Measurements from ENCODE around the gene DUSP1. TPM values are rescaled to one million over a fixed set of nuclear protein-coding genes. Genes with fewer than 3 reads are reported as not detected.

The DUSP1 gene
- total RNA-seq, 1 experiment from 2014 or later = 10.3 TPM

DNA sequence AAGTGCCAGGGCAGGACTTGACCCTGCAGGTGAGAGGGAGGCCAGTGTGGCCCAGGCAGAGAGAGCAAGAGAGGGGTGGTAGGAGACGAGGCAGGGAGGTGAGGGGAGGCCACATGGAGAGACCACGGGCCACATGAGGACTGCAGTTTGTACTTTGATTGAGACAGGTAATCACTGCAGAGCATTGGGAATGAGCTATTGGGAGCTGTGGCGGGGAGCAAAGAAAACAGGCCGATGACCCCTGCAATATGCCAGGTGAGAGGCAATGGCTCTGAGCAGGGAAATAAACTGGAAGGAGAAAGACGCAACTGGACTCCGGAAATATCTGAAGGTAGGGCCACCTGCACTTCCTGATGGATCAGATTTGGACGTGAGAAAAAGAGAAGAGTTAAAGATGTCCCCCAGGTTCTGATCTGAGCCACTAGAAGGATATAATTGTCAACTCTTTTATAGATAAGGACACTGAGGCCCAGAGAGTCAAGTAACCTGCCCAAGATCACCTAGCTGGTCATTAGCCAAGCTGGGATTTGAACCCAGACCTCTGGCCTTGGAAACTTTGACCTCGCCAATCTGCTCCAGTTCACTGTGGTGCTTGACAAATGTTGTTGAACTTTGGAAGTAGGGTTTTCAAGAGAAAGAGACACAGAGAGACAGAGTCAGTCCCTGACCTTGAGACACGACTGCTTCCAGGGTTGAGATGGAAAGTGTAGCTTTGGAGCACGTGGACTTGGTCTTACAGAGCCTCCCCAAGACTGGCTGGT is 42.3 kb downstream of the DUSP1 start:
- ChIA-PET CTCF (no interaction called here), POLR2A (ENCODE audit: unreplicated experiment) (interaction anchor here (0.7 kb wide), 1 partner anchor 14 kb away, joined by 3 read pairs; no protein-coding TSS in a partner anchor)
- no peak overlapping the region for H3K4me2 ChIP-seq
- no peak for DNase-seq
- BruUV-seq (replicated peaks) = no TSS peak
- no peak for TF ChIP-seq EZH2 (IDR thresholded peaks at IDR 0.05; ENCODE audit: low read depth)
- TF ChIP-seq, protein P1, sequence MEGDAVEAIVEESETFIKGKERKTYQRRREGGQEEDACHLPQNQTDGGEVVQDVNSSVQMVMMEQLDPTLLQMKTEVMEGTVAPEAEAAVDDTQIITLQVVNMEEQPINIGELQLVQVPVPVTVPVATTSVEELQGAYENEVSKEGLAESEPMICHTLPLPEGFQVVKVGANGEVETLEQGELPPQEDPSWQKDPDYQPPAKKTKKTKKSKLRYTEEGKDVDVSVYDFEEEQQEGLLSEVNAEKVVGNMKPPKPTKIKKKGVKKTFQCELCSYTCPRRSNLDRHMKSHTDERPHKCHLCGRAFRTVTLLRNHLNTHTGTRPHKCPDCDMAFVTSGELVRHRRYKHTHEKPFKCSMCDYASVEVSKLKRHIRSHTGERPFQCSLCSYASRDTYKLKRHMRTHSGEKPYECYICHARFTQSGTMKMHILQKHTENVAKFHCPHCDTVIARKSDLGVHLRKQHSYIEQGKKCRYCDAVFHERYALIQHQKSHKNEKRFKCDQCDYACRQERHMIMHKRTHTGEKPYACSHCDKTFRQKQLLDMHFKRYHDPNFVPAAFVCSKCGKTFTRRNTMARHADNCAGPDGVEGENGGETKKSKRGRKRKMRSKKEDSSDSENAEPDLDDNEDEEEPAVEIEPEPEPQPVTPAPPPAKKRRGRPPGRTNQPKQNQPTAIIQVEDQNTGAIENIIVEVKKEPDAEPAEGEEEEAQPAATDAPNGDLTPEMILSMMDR (conservative IDR thresholded peaks at IDR 0.05) = no peak
- H3K4me1 ChIP-seq (replicated peaks; ENCODE audit: insufficient read depth) = peaks cover 30% of the 10 kb centered on the region
- peaks cover 24% of the 10 kb centered on the region for H3F3A ChIP-seq (ENCODE audit: insufficient read depth, low read depth)
- no peak overlapping the region for H3K4me3 ChIP-seq
- no peaks in the 10 kb centered on the region for H4K20me1 ChIP-seq (ENCODE audit: insufficient read depth)
- no peak overlapping the region for H3K27ac ChIP-seq
- no peaks in the 10 kb centered on the region for H3K79me2 ChIP-seq (ENCODE audit: low read depth)
- no peaks in the 10 kb centered on the region for H3K9me2 ChIP-seq (ENCODE audit: insufficient read depth)
- H2AFZ ChIP-seq = no peak overlapping the region
- no peaks in the 10 kb centered on the region for H3K36me3 ChIP-seq (ENCODE audit: low read depth)
- intact Hi-C loops (cut with micrococcal nuclease; ENCODE audit: unreplicated experiment) = no loop called here
- no peaks in the 10 kb centered on the region for H3K9me3 ChIP-seq (ENCODE audit: insufficient read depth, low read depth)
- H3K27me3 ChIP-seq (ENCODE audit: insufficient read depth, low read depth) = no peaks in the 10 kb centered on the region

DNA sequence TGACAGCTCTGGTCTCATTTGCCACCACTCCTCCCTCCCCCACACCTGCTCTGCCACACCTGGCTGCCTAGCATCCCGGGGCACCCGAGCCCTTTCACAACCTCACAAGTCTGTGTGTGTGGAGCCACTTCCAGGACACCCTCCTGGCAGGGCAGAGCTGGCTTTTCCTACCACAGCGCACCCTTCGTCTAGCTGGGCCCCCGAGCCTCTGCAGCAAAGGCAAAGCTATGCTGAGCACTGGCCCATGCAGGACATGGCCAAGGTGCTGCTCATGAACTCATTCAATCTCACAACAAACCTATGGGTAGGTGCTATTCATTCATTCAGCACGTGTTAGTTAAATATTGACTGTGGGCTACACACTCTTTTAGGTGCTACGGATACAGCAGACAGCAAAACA is 43.4 kb downstream of the DUSP1 start:
- H3K9me2 ChIP-seq (ENCODE audit: insufficient read depth) = no peaks in the 10 kb centered on the region
- TF ChIP-seq EZH2 (IDR thresholded peaks at IDR 0.05; ENCODE audit: low read depth) = no peak
- TF ChIP-seq, protein P1 (conservative IDR thresholded peaks at IDR 0.05) = no peak
- no peaks in the 10 kb centered on the region for H4K20me1 ChIP-seq (ENCODE audit: insufficient read depth)
- intact Hi-C loops (cut with micrococcal nuclease; ENCODE audit: unreplicated experiment) = no loop called here
- H3K9me3 ChIP-seq (ENCODE audit: insufficient read depth, low read depth) = no peaks in the 10 kb centered on the region
- ChIA-PET POLR2A (ENCODE audit: unreplicated experiment) (no interaction called here), CTCF (no interaction called here)
- no peak overlapping the region for H2AFZ ChIP-seq
- BruUV-seq (replicated peaks) = no TSS peak
- DNase-seq = no peak
- H3K79me2 ChIP-seq (ENCODE audit: low read depth) = no peaks in the 10 kb centered on the region
- H3K4me1 ChIP-seq (replicated peaks; ENCODE audit: insufficient read depth) = peaks cover 19% of the 10 kb centered on the region
- H3K4me2 ChIP-seq = no peak overlapping the region
- H3K27ac ChIP-seq = no peak overlapping the region
- H3F3A ChIP-seq (ENCODE audit: insufficient read depth, low read depth) = peaks cover 14% of the 10 kb centered on the region
- H3K27me3 ChIP-seq (ENCODE audit: insufficient read depth, low read depth) = no peaks in the 10 kb centered on the region
- H3K4me3 ChIP-seq = no peak overlapping the region
- H3K36me3 ChIP-seq (ENCODE audit: low read depth) = no peaks in the 10 kb centered on the region

DNA sequence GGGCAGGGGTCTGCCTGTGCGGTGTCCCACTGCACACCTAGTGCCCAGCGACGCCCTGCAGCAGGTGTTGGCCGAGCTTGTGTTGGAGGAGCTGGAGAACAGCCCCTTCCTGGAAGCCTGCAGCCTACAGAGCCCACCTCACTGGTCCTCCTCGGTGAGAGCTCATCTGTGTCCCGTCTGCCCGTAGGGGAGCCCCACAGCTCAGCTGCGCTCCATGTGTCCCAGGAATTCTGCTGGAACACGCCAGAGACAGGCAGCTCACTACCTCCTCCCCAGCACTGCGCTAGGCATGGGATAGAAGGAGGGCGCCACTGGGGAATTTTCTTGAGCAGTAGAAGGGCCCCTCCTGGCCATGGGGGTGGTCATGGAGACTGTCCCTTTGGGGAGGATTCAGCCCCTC is 44.0 kb downstream of the DUSP1 start:
- H3K9me2 ChIP-seq (ENCODE audit: insufficient read depth) = no peaks in the 10 kb centered on the region
- no TSS peak for BruUV-seq (replicated peaks)
- intact Hi-C loops (cut with micrococcal nuclease; ENCODE audit: unreplicated experiment) = no loop called here
- no peaks in the 10 kb centered on the region for H4K20me1 ChIP-seq (ENCODE audit: insufficient read depth)
- H3K4me2 ChIP-seq = no peak overlapping the region
- DNase-seq = no peak
- H3K4me3 ChIP-seq = no peak overlapping the region
- H3F3A ChIP-seq (ENCODE audit: insufficient read depth, low read depth) = peaks cover 8% of the 10 kb centered on the region; the same call in 1 of the 2 replicates
- CTCF ChIA-PET = no interaction called here
- no peaks in the 10 kb centered on the region for H3K27me3 ChIP-seq (ENCODE audit: insufficient read depth, low read depth)
- H3K79me2 ChIP-seq (ENCODE audit: low read depth) = no peaks in the 10 kb centered on the region
- H3K36me3 ChIP-seq (ENCODE audit: low read depth) = no peaks in the 10 kb centered on the region
- no peak overlapping the region for H3K27ac ChIP-seq
- no peaks in the 10 kb centered on the region for H3K9me3 ChIP-seq (ENCODE audit: insufficient read depth, low read depth)
- no peak overlapping the region for H2AFZ ChIP-seq
- TF ChIP-seq, protein P1 (conservative IDR thresholded peaks at IDR 0.05) = no peak
- TF ChIP-seq EZH2 (IDR thresholded peaks at IDR 0.05; ENCODE audit: low read depth) = no peak
- POLR2A ChIA-PET (ENCODE audit: unreplicated experiment) = no interaction called here
- peaks cover 14% of the 10 kb centered on the region for H3K4me1 ChIP-seq (replicated peaks; ENCODE audit: insufficient read depth)
